ENCODE results near the gene CBX2.

CBX2 gene

DNA sequence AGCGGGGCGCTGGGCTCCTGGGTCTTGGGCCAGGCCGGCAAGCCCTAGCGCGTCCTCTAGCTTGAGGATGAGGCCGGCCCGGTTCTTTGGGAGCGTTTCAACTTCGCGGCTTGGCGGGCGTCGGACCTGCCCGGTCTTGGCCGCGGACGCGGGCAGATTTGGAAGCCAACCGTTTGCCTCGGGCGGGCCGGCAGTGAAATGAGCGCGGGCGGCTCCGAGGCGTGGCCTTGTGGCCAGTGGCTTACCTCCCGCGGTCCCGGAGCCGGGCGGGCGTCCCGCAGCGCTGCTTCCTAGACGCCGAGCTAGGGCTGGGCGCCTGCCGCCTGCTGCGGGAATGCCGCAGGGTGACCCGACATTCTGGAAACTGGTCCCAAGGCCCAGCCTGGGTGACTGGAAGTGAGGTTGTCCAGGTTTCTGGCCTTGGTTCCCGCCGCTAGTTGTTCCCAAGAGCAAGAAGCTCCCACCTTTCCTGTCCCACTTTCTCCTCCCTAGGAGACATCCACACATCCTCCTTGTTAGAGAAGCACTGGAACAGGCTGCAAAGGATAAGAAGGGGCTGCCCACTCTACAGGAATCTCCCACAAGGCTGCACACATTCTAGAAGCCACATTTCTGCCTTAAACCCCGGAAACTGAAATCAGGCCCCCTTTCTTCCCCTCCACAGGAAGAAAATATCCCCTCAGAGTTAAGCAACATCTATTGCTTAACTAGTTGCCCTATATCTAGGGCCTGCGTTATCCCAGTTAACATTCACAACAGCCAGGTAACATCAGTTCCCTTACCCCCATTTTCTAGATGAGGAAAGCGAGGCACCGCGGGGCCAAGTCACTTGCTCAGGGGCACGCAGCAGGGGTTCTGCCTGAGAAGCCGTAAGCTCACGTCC lies 23.4 kb downstream of the CBX2 start:
- DNase-seq = peak; percentile 70

DNA sequence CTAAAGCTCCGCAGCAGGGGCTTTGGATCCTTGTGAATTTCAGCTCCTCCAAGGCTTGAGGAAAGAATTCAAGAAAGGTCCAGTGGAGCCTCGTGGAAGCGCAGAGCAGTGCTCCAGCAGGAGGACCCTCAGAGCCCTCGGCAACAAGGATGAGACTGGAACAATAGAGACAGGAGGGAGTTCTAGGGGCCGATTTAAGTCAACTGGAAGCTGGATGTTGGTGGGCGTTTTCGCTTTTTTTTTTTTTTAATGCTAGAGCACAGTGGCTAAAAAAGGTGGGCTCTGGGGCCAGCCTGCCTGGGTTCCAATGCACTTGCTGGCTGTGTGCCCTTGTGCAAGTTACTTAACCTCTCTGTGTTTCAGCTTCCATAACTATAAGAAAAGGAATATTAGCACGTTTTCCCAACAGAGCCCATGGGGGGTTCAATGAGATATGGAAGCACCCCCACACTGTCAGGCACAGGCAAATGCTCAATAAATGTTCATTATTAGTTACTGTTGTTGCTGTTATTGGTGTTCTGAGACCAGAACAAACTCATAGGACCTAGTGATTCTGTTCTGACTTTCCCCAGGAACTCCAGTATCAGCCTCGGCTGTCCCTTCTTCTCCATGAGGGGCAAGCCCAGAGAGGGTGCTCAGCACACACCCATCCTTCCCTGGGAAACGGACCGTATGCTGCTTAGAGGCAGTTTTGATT lies 24.2 kb downstream of the CBX2 start:
- DNase-seq = no peak

DNA sequence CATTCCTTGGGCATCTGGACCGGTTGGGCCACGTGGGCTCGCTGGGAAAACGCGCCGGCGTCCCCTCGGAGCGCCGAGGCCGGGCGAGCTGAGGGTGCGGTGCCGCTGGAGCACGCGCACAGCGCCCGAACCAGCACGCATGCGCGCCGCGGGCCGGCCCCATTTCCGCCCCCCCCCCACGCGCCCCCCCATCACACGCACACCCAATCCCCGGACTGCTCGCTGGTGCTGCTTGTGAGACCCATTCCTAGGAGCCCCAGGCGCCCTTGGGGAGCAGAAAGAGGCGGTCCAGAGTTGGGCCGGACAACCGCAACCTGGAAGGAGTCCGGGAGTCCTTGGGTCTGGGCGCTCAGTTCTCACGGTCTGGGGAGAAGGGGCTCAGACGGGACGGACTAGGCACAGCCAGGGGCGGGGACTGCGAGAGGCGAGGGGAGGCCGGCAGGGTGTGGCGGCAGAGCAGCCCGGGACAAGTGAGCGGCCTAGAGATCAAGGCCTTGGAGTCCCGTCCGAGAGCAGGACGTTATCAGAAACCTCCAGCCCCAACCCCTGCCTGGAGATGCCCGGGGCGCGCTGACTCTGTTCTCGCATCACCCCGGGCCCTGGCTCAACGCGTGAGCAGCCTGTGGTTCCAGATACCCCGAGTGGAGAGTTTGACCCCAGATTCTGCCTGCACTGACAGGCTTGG lies 24.9 kb downstream of the CBX2 start:
- peak; percentile 62 for DNase-seq

DNA sequence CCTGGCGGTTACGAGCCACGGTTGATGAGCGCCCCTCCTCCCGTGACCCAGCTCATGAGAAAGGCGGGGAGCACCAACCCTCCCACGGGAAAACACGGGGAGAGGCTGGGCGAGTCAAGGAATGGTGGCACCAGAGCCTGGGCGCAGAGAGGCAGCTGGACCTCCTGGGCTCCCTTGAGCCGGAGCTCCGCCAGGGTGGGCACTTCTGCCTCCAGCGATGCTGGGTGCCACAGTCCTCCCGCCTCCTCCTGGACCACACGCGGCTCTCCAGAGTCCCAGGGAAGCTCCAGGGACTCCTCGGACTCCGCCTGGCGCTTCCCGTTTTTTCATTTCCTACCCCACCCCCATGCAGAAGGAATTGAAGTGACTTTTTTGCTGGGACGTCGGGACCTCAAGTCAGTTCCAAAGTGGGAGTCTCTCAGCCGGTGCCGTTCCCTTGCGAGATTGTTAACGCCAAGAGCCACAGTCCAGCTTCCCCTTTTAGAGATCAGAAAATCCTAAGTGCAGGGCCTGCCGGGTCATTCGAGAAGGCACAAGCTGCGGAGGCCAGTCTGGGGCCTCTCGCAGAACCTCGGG lies 25.6 kb downstream of the CBX2 start:
- DNase-seq = peak; percentile 56

DNA sequence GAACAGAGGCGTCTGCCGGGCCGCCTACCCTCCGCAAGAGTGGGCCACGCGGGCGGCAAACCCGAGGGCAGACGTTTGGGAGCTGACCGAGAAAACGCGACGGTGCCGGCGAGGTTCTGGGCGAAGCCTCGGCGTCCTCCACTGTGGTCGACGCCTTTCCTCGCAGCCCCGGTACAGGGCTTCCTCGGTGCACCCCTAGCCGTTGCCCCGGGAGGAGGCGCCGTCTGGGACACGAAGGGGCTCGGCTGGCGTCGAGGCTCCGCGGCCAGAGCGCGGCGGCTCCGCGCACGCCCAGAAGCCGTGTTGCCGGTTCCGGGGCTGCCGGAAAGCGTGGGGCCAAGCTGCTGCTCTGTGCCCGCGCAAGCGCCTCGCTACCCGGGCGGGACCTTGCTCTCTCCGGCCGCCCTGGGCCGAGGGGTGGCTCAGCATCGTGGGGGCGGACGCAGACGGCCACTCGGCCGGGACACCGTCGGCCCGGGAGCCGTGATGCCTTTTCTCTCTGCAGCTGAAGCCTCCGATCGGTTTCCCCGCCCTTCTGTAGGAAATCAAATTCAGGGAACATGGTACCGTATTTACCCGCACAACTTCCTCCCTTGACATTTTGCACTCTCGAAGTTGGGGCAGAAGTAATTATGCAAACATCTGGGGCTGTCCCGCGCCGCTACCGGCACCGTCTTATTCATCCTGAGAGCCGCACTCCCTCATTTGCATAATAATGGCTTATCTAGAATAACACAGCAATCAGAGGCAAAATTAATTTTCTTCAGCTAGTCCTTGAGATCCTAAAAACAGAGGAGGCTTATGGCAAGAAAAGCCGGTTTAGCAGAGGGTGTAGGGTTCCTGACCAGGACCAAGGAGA lies 26.3 kb downstream of the CBX2 start:
- DNase-seq = peak; percentile 65

DNA sequence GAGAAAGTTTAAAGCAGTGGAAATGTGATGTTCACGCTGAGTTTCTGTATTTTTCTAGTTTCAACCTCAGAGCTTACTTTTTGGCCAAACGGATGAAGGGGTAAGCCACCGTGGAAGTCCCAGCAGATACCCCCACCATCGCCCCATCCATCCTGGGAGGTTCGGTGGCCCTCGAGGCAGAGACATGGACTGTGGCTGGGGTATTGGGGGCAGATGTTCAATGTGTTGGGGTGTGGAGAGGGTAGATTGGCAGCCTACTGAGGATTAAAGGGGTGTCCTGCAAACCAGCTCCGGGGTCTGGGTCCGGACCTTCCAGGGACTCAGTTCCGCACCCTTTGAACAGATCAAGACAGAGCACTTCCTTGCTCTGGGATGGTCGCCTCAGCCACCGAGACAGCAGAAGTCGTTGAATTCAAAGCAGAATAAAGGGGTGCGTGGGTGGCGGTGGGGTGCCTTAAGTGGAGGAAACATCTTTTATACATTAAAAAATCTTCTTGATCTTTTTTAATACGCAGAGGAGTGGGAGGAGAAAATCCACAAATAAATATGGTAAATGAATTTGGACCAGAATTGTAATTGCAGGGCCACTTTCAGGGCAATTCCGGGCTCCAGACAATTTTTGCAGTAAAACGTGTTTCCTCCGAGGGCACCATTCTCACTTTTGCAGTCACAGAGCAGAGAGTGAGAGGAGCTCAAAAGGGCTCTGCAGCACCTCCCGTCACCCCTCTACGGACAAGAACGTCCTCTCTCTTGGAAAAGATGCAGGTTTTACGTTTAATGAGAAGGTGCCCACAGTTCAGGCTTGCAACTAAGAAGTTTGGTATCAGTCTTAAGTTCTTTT lies 27.1 kb downstream of the CBX2 start:
- no peak for DNase-seq

DNA sequence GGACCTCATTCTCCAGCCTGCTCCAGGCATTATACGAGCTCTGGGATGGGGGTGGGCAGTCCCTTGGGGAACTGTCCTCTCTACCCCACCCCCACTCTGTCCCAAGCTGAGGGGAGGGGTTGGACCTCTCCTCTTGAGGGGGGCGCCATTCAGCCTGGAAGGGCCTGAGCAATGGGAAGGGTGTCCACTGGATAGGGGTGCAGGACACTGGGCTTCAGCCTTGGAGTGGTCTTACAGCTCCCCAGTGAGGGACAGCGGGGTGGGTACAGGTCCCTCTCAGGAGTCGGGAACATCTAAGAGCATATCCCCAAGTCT lies 28.5 kb downstream of the CBX2 start:
- no peak for DNase-seq

DNA sequence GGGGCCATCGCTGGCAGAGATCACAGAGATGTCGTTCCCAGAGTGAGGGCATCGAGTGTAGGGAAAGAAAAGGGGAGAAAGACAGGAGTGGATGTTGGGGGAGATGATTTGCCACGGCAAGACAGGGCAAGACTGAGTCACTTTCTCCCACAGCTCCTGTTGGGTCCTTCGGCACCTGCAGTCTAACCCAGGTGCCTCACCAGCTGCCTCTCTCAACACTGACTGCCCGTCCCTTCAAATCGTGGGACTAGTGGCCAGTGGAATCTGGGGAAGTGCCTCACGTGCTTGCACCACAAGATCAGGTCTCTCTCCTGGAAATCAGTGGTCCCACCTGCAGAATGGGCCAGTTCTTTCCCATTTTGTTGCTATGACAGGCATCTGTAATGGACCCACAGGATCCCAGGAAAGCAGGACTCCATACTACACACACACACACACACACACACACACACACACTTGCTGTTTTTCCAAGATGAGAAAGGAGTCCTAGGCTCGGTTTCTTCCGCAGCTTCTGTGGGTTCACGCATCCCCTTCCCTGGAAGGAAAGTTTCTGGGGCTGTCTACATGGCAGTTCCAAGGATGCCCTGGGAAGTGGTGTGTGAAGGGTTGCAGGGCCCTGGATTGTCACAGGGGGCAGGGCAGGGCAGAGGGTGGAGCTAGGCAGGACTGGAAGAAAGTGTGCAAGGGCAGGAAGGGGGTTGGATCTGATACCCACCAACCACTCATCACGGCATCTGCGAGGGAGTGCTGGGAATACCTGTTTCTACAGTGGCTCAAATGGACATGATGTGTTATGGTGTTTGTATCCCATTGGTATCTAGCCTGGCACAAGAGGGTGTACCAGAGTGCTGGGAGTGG lies 29.1 kb downstream of the CBX2 start:
- peak; percentile 60 for DNase-seq

DNA sequence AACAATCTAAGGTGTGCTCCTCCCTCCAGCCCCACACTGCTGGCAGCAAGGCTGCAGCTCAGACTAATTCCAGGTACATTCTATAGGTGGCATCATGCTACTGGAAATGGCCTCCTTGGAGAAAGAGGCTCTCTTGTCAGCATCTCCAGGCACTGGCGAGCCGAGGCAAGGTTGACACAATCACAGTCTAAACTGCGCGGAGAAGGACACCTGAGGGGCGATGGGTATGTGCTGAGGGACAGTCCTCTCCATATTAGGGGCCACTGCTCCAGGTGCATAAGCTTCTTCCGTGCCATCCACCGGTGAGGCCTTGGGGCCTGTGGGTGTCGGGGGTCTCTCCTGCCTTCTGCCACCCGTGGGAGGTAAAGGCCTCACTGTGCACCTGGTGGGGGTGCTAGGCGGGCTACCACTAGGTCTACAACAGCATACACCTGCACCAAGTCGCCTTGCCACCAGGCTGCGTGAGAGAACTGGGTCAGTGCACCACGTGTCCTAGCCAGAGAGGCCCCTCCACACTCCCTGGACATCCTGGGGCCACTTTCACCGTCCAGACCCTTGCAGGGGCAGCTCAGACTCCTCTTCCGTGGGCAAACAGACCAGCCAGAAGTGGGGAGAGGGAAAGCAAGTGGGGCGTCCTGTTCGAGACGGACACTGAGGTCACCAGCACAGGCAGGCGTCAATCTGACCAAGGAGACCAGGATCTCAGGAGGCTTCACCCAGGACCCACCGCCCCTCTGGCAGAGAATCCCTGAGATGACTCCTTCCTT lies 31.0 kb downstream of the CBX2 start:
- peak; percentile 85 for DNase-seq

DNA sequence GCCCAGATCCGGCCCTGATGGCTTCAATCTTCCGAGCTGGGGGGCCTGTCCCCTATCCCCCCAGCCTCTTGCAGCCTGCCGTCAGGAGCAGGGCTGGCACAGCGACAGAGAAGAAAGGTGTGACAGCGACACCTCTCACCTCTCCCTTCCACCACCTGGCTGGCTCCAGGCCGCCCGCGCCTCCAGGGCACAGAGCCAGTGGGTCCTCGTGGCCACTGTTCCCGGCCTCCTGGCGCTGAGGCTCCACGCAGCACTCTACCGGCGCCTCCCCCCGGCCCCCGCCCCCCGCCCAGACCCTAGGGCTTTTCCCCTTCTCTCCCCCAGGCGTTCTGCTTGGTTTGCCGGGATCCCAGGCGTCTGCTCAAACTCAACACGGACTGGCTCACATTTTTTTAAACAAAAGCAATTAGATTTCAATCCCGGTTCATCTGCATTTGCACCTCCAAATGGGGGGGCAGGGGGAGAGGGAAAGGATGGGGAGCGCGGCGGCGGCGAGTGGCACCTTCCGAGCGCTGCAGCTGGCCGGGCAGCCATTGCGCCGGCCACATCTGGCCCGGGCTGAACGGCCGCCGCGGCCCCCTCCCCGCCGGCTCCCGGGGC lies 31.7 kb downstream of the CBX2 start:
- DNase-seq = peak; percentile 68

DNA sequence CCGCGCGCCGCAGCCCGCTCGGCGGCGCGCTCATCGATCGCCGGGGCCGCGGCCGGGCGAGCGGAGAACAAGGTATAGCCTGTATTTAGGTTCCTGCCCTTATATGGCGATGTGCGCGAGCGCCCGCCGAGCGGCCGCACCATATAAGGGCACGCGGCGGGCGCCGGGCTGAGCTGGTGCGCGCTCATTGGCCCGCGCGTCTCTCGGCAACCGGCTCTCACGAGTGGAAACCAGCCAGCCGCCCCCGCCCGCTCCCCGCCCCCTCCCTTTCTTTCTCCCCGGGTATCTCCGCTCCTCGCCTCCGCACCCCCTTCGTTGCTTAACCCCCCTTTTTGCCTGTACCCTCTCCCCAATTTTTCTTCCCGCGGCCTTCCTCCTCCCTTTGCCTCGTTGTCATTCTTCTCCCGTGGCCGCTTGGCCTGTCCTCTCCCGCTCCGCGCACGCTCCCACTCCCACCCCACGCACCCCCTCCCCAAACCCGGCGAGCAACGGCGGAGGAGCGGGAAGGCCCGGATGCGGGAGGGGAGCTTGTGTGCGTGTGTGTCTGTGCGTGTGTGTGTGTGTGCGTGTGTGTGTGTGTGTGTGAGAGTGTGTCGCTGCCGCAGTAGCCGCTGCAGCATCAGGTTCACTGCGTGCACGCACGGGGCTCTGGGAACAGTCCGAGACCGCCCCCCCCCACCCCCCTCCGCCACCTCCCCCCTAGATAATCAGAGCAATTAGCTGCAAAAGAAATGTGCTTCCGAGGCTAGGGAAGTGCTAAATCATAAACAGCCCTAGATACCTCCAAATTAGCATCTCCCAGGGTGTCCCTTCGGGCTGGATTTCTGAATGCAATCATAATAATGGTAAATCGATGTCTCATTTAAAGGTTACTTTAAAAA lies 32.4 kb downstream of the CBX2 start:
- DNase-seq = peak; percentile 97

DNA sequence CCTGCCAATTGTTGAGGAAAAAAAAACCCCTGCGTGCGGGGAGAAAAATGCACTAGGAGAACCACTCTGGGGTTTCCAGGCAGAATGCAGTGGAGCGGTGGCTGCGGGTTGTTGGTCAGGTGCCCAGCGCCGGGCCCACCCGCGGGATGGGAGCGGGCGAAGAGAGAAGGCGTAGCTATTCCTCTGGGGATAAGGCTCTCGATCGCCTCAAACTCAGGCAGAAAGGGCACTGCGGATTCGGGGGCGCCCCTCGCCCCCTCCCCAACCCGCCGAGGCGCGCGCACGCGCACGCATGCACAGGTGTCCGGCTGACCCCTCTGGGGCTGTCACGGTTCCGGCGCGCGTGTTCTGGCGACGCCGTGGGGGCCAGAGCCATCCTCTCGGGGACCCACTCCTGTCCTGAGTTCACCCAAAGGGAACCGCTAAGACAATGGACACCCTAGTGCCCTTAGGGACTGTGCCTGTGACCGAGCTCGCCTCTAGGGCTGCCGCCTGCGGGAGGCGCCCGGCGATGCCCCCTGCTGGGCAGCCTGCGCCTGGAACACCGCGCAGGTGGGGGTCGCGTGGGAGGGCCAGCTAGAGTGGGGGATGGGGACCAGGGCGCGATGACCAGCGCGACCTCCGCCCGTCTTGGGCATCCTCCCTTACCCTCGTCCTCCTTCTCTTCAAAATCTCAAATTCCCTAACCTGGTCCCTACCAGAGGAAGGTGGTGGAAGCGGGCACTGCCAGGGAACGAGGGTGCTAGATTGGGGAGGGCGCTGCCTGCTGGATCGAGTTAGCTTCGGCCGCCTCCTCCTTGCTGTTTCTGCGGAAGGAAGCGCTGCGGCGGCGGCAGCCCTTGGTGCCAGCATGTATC lies 33.3 kb downstream of the CBX2 start:
- peak; percentile 82 for DNase-seq

DNA sequence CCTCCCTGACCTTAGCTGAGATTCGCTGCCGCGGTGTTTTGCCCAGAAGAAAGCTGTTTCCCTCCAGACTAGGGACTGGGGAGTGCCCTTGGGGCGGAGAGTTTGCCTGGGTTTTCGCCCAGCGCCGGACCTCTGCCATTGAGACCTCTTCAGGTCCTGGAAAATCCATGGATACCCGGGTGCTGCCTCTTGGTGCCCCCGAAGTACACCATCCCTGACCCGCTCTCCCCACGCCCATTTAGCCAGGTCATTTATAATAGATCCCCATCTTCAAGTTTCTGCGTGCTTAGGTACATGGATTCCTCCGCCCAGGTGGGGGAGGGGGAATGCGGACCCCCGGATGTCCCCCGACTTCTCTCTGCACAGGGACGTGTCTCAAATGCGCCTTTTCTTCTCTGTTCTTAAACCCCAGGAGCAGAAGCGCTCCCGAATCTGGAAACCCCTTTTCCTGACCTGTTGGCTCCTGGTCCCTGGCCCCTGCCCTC lies 34.0 kb downstream of the CBX2 start:
- peak; percentile 54 for DNase-seq

DNA sequence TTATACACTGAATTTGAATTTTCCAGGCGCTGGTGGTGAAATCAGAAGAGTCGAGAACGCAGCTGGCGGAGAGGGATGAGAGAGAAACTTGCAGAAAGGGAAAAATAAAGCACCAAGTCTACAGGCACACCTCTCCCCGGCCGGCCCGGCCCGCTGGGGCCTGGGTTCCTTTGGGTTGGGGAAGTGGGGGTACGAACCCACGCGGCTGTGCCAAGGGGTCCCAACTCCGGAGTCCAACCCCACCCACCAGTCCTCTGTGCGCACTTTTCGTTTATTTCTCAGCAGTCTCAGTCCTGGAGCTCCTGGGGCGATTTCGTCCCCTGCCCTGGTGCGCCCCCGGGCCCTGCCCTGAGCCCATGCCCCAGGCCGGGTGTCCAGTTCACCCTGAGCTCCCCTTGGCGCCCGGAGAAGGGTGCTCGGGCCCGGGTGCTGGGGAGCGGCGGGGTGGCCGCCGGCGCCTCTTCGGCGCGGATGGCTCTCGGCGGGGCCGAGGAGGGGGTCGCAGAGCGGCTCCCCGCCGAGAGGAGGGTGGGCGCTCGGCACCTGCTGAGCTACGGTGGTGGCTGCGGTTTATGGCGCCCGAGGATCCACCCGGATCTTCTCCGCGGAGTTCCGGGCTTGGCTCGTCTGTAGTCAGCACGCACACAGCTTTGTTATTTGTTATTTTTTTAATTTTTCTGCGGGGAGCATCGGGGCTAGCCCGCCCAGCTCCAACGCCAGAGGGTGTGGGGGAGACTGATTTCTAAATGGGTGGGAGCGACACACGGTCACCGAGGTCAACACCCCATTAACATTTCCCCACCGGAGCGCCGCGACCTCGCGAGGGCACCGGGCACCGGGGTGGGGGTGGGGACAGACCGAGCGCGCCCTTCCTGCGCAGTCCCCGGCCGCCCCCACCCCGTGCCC lies 34.7 kb downstream of the CBX2 start:
- peak; percentile 57 for DNase-seq

DNA sequence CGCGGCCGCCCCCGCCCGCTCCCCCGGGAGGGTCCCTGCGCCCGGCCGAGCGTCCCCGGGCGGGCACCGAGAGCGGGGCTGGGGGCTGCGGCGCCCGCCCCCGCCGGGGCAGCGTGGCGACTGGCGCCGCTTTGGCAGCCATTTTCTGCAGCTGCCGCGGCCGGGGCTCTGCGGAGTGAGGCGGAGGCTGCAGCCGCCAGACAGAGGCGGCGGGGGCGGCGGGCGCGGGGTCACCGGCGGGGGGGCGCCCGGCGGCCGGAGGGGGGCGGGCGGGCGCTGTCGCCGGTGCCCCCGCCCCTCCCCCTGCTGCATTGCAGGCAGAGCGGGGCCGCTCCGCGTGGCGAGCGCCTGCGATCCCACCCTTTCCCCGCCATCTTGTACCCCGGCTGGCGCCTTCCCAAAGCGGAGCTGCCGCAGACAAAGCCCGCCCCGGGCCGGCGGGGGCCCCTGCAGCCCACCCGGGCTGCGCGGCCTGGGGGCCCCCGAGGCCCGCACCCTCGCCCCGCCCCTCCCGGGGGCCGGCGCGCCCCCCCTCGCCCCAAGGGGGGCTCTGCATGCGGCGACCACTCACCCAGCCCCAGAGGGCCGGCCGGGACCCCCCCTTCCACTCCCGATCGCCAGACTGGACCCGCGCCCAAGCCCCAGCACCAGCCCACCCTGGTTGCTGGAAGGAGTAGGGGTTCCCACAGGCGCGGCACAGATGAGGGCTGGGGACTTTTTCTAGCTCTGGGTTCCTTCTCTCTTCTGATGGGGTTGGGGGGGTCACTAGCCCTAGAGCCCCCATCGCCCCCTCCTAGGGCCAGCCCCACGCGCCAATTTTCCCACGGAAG lies 35.6 kb downstream of the CBX2 start:
- peak; percentile 63 for DNase-seq

Measured in islet precursor cell (in vitro differentiated cells).